Measurements from ENCODE around the gene SCFD2. TPM values are rescaled to one million over a fixed set of nuclear protein-coding genes. Genes with fewer than 3 reads are reported as not detected.

The SCFD2 gene
- total RNA-seq, 1 donor from 2014 or later = 13.2 TPM

GRCh38 chr4:53168228-53168627 lies 197.6 kb downstream of the SCFD2 start:
- no peak for TF ChIP-seq CTCF (IDR thresholded peaks at IDR 0.05)
- Histone ChIP-seq H3K27ac (no peak overlapping the region), H3K4me1 (no peaks in the 10 kb centered on the region), H3K36me3 (no peaks in the 10 kb centered on the region), H3K27me3 (ENCODE audit: low read depth) (no peaks in the 10 kb centered on the region), H3K9me3 (no peaks in the 10 kb centered on the region), H3K4me3 (no peak overlapping the region)
- intact Hi-C loops (cut with DNase I) = no loop called here
- DNase-seq = no peak
- ATAC-seq = no peak

- H3K4me1 ChIP-seq = no peaks in the 10 kb centered on the region
- no peaks in the 10 kb centered on the region for H3K36me3 ChIP-seq
- no peak for ATAC-seq
- intact Hi-C loops (cut with DNase I) = no loop called here
- no peaks in the 10 kb centered on the region for H3K27me3 ChIP-seq (ENCODE audit: low read depth)
- H3K27ac ChIP-seq = no peak overlapping the region
- TF ChIP-seq CTCF (IDR thresholded peaks at IDR 0.05) = no peak
- H3K9me3 ChIP-seq = no peaks in the 10 kb centered on the region
- H3K4me3 ChIP-seq = no peak overlapping the region
- DNase-seq = no peak
These were observed 202.9 kb downstream of the SCFD2 start for GRCh38 chr4:53162969-53163368.

GRCh38 chr4:53161787-53162433 lies 204.0 kb downstream of the SCFD2 start:
- ATAC-seq = no peak
- no peaks in the 10 kb centered on the region for H3K4me1 ChIP-seq
- H3K36me3 ChIP-seq = no peaks in the 10 kb centered on the region
- TF ChIP-seq CTCF (IDR thresholded peaks at IDR 0.05) = no peak
- H3K4me3 ChIP-seq = no peak overlapping the region
- H3K27me3 ChIP-seq (ENCODE audit: low read depth) = no peaks in the 10 kb centered on the region
- intact Hi-C loops (cut with DNase I) = no loop called here
- DNase-seq = no peak
- H3K27ac ChIP-seq = no peak overlapping the region
- H3K9me3 ChIP-seq = no peaks in the 10 kb centered on the region

- ATAC-seq (no peak), DNase-seq (no peak)
- Histone ChIP-seq H3K9me3 (no peaks in the 10 kb centered on the region), H3K27me3 (ENCODE audit: low read depth) (no peaks in the 10 kb centered on the region), H3K4me3 (no peak overlapping the region), H3K36me3 (no peaks in the 10 kb centered on the region), H3K27ac (no peak overlapping the region), H3K4me1 (no peaks in the 10 kb centered on the region)
- intact Hi-C loops (cut with DNase I) = no loop called here
- TF ChIP-seq CTCF (IDR thresholded peaks at IDR 0.05) = no peak
These were observed 204.6 kb downstream of the SCFD2 start for GRCh38 chr4:53161051-53161786.

- H3K4me1 ChIP-seq = no peaks in the 10 kb centered on the region
- intact Hi-C loops (cut with DNase I) = no loop called here
These were observed 209.0 kb downstream of the SCFD2 start for GRCh38 chr4:53156896-53157295.

More at GRCh38 chr4:53156896-53157295, 209.0 kb downstream of the SCFD2 start:
- Histone ChIP-seq H3K36me3 (no peaks in the 10 kb centered on the region), H3K4me3 (no peak overlapping the region), H3K9me3 (no peaks in the 10 kb centered on the region), H3K27me3 (ENCODE audit: low read depth) (no peaks in the 10 kb centered on the region), H3K27ac (no peak overlapping the region)
- no peak for TF ChIP-seq CTCF (IDR thresholded peaks at IDR 0.05)
- ATAC-seq (no peak), DNase-seq (no peak)

Data from lower lobe of right lung (tissue), 2 donors.